Liver (tissue), 9 donors: ENCODE measurements around the gene CEACAM20. TPM values are rescaled to one million over a fixed set of nuclear protein-coding genes. Genes with fewer than 3 reads are reported as not detected.

Source experiments
- DNase-seq: peaks from one replicate; pipeline ENCODE4 v3.0.0-alpha.2; 2017; ENCODE audit warnings: low spot score
- H3K27ac ChIP-seq, 2 donors: one replicate each; pipeline ENCODE4 v1.7.0; 2013; ENCODE audit warnings: inconsistent platforms in 2 of 2, low read length in 2 of 2, control low read depth in 1 of 2, low read depth in 1 of 2, mild to moderate bottlenecking in 1 of 2
- H3K27me3 ChIP-seq, 4 donors: one replicate each; pipeline versions ENCODE4 v1.6.1 to v1.7.0; 2013; ENCODE audit warnings: low read length in 3 of 4, inconsistent platforms in 1 of 4, mild to moderate bottlenecking in 1 of 4, moderate library complexity in 1 of 4; ENCODE audit not compliant: control insufficient read depth in 4 of 4, insufficient read depth in 4 of 4
- H3K36me3 ChIP-seq, 4 donors: one replicate each; pipeline versions ENCODE4 v1.6.1 to v1.7.0; 2013; ENCODE audit warnings: low read length in 3 of 4, mild to moderate bottlenecking in 3 of 4, low read depth in 1 of 4, moderate library complexity in 1 of 4; ENCODE audit not compliant: control insufficient read depth in 4 of 4, insufficient read depth in 3 of 4
- H3K4me1 ChIP-seq, 4 donors: one replicate each; pipeline versions ENCODE4 v1.6.1 to v1.7.0; 2013; ENCODE audit warnings: low read length in 3 of 4, mild to moderate bottlenecking in 3 of 4, moderate library complexity in 1 of 4; ENCODE audit not compliant: control insufficient read depth in 4 of 4, insufficient read depth in 4 of 4
- H3K4me3 ChIP-seq, 3 donors: one replicate each; pipeline versions ENCODE4 v1.6.1 to v1.7.0; 2013; ENCODE audit warnings: low read length in 3 of 3, control low read depth in 1 of 3, low read depth in 1 of 3, mild to moderate bottlenecking in 1 of 3
- H3K9ac ChIP-seq, 2 donors: one replicate each; pipeline ENCODE4 v1.7.0; 2013; ENCODE audit warnings: low read length in 2 of 2, mild to moderate bottlenecking in 2 of 2, moderate library complexity in 2 of 2, control low read depth in 1 of 2, low read depth in 1 of 2
- H3K9me3 ChIP-seq, 4 donors: one replicate each; pipeline versions ENCODE4 v1.6.1 to v1.7.0; 2013; ENCODE audit warnings: low read length in 3 of 4; ENCODE audit not compliant: control insufficient read depth in 4 of 4
- EGR1 ChIP-seq, 2 donors: IDR thresholded peaks; 2 replicates each; pipeline ENCODE4 v1.6.1; 2016 to 2018; ENCODE audit warnings: antibody characterized with exemption in 2 of 2, low read depth in 2 of 2
- FOXA1 ChIP-seq: IDR thresholded peaks from 2 replicates; pipeline ENCODE4 v1.6.1; 2016; ENCODE audit warnings: antibody characterized with exemption
- FOXA2 ChIP-seq: IDR thresholded peaks from 2 replicates; pipeline ENCODE4 v1.6.1; 2016; ENCODE audit warnings: antibody characterized with exemption
- GABPA ChIP-seq, 2 donors: IDR thresholded peaks in 1 of 2; conservative IDR thresholded peaks in 1 of 2; 2 replicates each; pipeline ENCODE4 v1.6.1; 2016; ENCODE audit warnings: antibody characterized with exemption in 2 of 2, mild to moderate bottlenecking in 1 of 2, moderate library complexity in 1 of 2
- HNF4A ChIP-seq, 2 donors: conservative IDR thresholded peaks; 2 replicates each; pipeline ENCODE4 v1.6.1; 2016; ENCODE audit warnings: antibody characterized with exemption in 2 of 2, mild to moderate bottlenecking in 2 of 2
- HNF4G ChIP-seq: IDR thresholded peaks from 2 replicates; pipeline ENCODE4 v1.6.1; 2016; ENCODE audit warnings: antibody characterized with exemption
- JUND ChIP-seq, 2 donors: IDR thresholded peaks; 2 replicates each; pipeline ENCODE4 v1.6.1; 2016; ENCODE audit warnings: antibody characterized with exemption in 2 of 2
- NR2F2 ChIP-seq: IDR thresholded peaks from 2 replicates; pipeline ENCODE4 v1.6.1; 2016; ENCODE audit warnings: antibody characterized with exemption
- RAD21 ChIP-seq, 2 donors: IDR thresholded peaks; 2 replicates each; pipeline ENCODE4 v1.6.1; 2016; ENCODE audit warnings: antibody characterized with exemption in 2 of 2, mild to moderate bottlenecking in 2 of 2
- RXRA ChIP-seq, 2 donors: IDR thresholded peaks; 2 replicates each; pipeline ENCODE4 v1.6.1; 2017 to 2018; ENCODE audit warnings: antibody characterized with exemption in 2 of 2, mild to moderate bottlenecking in 1 of 2
- SP1 ChIP-seq: IDR thresholded peaks from 2 replicates; pipeline ENCODE4 v1.6.1; 2018; ENCODE audit warnings: antibody characterized with exemption, mild to moderate bottlenecking
- TAF1 ChIP-seq: conservative IDR thresholded peaks from 2 replicates; pipeline ENCODE4 v1.6.1; 2016; ENCODE audit warnings: antibody characterized with exemption, mild to moderate bottlenecking
- YY1 ChIP-seq: IDR thresholded peaks from 2 replicates; pipeline ENCODE4 v1.6.1; 2016; ENCODE audit warnings: antibody characterized with exemption, mild to moderate bottlenecking
- WGBS: extraction: QIAGEN DNeasy Blood & Tissue Kit; methylation state at CpG from one replicate; pipeline ENCODE4 v1.1.7; 2013; 5-methylcytosine and 5-hydroxymethylcytosine counted together
- polyA plus RNA-seq, 2 donors: library from polyadenylated mRNA; stranded (reverse) in 1 of 2; unstranded in 1 of 2; fragments of 200-250 nt in 1 of 2; fragments of >200 nt in 1 of 2; fragmentation: Nextera tagmentation in 1 of 2; extraction: Ambion mirVana in 1 of 2; gene quantifications; one replicate each; pipeline versions ENCODE4 v1.2.1 to v1.2.3, GENCODE V29; 2013 to 2015
- total RNA-seq, 2 donors: library from RNA; depleted of rRNA; stranded (reverse); fragments of >200 nt; gene quantifications; one replicate each; pipeline ENCODE4 v1.2.3, GENCODE V29; 2014
- TF ChIP-seq, protein P1 (sequence below): IDR thresholded peaks from 2 replicates; pipeline ENCODE4 v1.6.1; 2016; ENCODE audit warnings: antibody characterized with exemption
- TF ChIP-seq, protein P2 (sequence below): IDR thresholded peaks from 2 replicates; pipeline ENCODE4 v1.6.1; 2016; ENCODE audit warnings: antibody characterized with exemption
- TF ChIP-seq, protein P3 (sequence below): IDR thresholded peaks from 2 replicates; pipeline ENCODE4 v1.6.1; 2016; ENCODE audit warnings: antibody characterized with exemption
- TF ChIP-seq, protein P4 (sequence below): fragments of 150-350 bp; IDR thresholded peaks from 2 replicates; pipeline ENCODE4 v1.5.1; 2017; ENCODE audit warnings: improper control_type of control experiment, low read depth, low read length; ENCODE audit not compliant: missing input control
- TF ChIP-seq, protein P5 (sequence below): IDR thresholded peaks from 2 replicates; pipeline ENCODE4 v1.6.1; 2016; ENCODE audit warnings: antibody characterized with exemption, mild to moderate bottlenecking
- donor health status: healthy.
- donor health status: healthy.
- donor health status: healthy.
- donor health status: healthy.
- donor health status: healthy.

Gene CEACAM20
- total and polyA plus RNA-seq, 4 donors = 0.09 to 0.25 TPM; not detected in 2

DNA sequence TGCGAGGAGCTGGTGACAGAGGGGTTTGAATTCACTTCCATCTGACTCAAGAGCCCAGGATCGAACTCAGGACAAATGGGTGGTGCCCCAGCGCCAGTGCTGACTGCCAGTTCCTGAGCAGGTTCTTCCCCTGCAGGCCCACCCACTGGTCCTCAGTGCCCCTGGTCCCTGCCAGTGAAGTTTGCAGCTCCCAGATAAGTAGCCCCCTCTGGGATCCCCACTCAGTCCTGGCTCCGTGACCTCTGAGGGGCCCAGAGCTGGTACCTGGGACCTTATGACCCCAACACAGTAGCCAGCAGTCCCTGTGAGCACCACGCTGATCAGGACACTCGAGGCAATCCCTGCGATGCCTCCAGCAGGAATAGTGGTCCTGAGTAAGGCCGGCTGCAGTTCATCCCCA is 11.3 kb upstream of the CEACAM20 start:
- H3K36me3 ChIP-seq = peaks cover 0 to 2% (median 0%) of the 10 kb centered on the region in 4 donors
- no peak overlapping the region for H3K4me3 ChIP-seq
- H3K27ac ChIP-seq = no peak overlapping the region
- H3K27me3 ChIP-seq = no peaks in the 10 kb centered on the region
- TF ChIP-seq YY1 = no peak
- TF ChIP-seq SP1 = no peak
- no peak for TF ChIP-seq RXRA (IDR thresholded peaks at IDR 0.05)
- no peak for TF ChIP-seq TAF1
- TF ChIP-seq, protein P1, sequence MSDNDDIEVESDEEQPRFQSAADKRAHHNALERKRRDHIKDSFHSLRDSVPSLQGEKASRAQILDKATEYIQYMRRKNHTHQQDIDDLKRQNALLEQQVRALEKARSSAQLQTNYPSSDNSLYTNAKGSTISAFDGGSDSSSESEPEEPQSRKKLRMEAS = no peak
- no peak for TF ChIP-seq GABPA (IDR thresholded peaks at IDR 0.05 in 1 of 2, conservative IDR thresholded peaks at IDR 0.05 in 1 of 2)
- TF ChIP-seq, protein P2, sequence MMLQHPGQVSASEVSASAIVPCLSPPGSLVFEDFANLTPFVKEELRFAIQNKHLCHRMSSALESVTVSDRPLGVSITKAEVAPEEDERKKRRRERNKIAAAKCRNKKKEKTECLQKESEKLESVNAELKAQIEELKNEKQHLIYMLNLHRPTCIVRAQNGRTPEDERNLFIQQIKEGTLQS = no peak
- TF ChIP-seq RAD21 (IDR thresholded peaks at IDR 0.05) = no peak
- no peak for TF ChIP-seq JUND (IDR thresholded peaks at IDR 0.05)
- TF ChIP-seq FOXA2 = no peak
- TF ChIP-seq HNF4A (conservative IDR thresholded peaks at IDR 0.05) = no peak
- TF ChIP-seq, protein P3, sequence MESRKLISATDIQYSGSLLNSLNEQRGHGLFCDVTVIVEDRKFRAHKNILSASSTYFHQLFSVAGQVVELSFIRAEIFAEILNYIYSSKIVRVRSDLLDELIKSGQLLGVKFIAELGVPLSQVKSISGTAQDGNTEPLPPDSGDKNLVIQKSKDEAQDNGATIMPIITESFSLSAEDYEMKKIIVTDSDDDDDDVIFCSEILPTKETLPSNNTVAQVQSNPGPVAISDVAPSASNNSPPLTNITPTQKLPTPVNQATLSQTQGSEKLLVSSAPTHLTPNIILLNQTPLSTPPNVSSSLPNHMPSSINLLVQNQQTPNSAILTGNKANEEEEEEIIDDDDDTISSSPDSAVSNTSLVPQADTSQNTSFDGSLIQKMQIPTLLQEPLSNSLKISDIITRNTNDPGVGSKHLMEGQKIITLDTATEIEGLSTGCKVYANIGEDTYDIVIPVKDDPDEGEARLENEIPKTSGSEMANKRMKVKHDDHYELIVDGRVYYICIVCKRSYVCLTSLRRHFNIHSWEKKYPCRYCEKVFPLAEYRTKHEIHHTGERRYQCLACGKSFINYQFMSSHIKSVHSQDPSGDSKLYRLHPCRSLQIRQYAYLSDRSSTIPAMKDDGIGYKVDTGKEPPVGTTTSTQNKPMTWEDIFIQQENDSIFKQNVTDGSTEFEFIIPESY = no peak
- no peak for TF ChIP-seq FOXA1
- TF ChIP-seq, protein P4, sequence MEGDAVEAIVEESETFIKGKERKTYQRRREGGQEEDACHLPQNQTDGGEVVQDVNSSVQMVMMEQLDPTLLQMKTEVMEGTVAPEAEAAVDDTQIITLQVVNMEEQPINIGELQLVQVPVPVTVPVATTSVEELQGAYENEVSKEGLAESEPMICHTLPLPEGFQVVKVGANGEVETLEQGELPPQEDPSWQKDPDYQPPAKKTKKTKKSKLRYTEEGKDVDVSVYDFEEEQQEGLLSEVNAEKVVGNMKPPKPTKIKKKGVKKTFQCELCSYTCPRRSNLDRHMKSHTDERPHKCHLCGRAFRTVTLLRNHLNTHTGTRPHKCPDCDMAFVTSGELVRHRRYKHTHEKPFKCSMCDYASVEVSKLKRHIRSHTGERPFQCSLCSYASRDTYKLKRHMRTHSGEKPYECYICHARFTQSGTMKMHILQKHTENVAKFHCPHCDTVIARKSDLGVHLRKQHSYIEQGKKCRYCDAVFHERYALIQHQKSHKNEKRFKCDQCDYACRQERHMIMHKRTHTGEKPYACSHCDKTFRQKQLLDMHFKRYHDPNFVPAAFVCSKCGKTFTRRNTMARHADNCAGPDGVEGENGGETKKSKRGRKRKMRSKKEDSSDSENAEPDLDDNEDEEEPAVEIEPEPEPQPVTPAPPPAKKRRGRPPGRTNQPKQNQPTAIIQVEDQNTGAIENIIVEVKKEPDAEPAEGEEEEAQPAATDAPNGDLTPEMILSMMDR = no peak
- TF ChIP-seq, protein P5, sequence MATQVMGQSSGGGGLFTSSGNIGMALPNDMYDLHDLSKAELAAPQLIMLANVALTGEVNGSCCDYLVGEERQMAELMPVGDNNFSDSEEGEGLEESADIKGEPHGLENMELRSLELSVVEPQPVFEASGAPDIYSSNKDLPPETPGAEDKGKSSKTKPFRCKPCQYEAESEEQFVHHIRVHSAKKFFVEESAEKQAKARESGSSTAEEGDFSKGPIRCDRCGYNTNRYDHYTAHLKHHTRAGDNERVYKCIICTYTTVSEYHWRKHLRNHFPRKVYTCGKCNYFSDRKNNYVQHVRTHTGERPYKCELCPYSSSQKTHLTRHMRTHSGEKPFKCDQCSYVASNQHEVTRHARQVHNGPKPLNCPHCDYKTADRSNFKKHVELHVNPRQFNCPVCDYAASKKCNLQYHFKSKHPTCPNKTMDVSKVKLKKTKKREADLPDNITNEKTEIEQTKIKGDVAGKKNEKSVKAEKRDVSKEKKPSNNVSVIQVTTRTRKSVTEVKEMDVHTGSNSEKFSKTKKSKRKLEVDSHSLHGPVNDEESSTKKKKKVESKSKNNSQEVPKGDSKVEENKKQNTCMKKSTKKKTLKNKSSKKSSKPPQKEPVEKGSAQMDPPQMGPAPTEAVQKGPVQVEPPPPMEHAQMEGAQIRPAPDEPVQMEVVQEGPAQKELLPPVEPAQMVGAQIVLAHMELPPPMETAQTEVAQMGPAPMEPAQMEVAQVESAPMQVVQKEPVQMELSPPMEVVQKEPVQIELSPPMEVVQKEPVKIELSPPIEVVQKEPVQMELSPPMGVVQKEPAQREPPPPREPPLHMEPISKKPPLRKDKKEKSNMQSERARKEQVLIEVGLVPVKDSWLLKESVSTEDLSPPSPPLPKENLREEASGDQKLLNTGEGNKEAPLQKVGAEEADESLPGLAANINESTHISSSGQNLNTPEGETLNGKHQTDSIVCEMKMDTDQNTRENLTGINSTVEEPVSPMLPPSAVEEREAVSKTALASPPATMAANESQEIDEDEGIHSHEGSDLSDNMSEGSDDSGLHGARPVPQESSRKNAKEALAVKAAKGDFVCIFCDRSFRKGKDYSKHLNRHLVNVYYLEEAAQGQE = no peak
- TF ChIP-seq NR2F2 = no peak
- TF ChIP-seq HNF4G = no peak
- TF ChIP-seq EGR1 (IDR thresholded peaks at IDR 0.05; ENCODE audit: low read depth in 2 of 2) = no peak
- H3K9ac ChIP-seq = no peak overlapping the region
- peaks cover 0 to 7% (median 0%) of the 10 kb centered on the region in 4 donors for H3K9me3 ChIP-seq
- WGBS = 88% methylated on average over 8 of the region's 8 CpGs
- DNase-seq = no peak
- no peaks in the 10 kb centered on the region for H3K4me1 ChIP-seq
